Ovary (tissue), 9 donors: ENCODE results near the gene ZMYND11. TPM values are rescaled to one million over a fixed set of nuclear protein-coding genes. Genes with fewer than 3 reads are reported as not detected.

ENCODE experiments used
- DNase-seq, 5 donors: peaks; one replicate each; pipeline ENCODE4 v3.0.0-alpha.2; 2019 to 2020
- H3K27ac ChIP-seq, 2 donors: fragments of 200-600 bp; one replicate each; pipeline versions ENCODE4 v1.5.1 to v1.8.0; 2019 to 2022
- H3K27me3 ChIP-seq: fragments of 200-600 bp; one replicate; pipeline ENCODE4 v1.8.0; 2022
- H3K36me3 ChIP-seq: fragments of 200-600 bp; sonication (generic); one replicate; pipeline ENCODE4 v1.5.1; 2019
- H3K4me1 ChIP-seq: one replicate; pipeline ENCODE4 v1.8.1; 2013; ENCODE audit warnings: mild to moderate bottlenecking, moderate library complexity; ENCODE audit not compliant: insufficient read depth
- H3K4me3 ChIP-seq: fragments of 200-600 bp; sonication (generic); one replicate; pipeline ENCODE4 v1.5.1; 2017
- H3K9me3 ChIP-seq, 2 donors: fragments of 200-600 bp in 1 of 2; sonication (generic) in 1 of 2; one replicate each; pipeline versions ENCODE4 v1.5.1 to v1.8.1; 2013 to 2019; ENCODE audit warnings: mild to moderate bottlenecking in 1 of 2, moderate library complexity in 1 of 2
- CTCF ChIP-seq, 3 donors: fragments of 450-650 bp in 2 of 3; fragments of 200-600 bp in 1 of 3; IDR thresholded peaks; one replicate each; pipeline versions ENCODE4 v1.5.1 to v1.8.0; 2016 to 2022; ENCODE audit warnings: antibody characterized with exemption in 3 of 3, mild to moderate bottlenecking in 1 of 3
- EP300 ChIP-seq: sonication (generic); formaldehyde crosslinking; IDR thresholded peaks from one replicate; pipeline ENCODE4 v1.6.1; 2017; ENCODE audit warnings: antibody characterized with exemption
- POLR2A ChIP-seq: fragments of 450-650 bp; IDR thresholded peaks from one replicate; pipeline ENCODE4 v1.6.1; 2017; ENCODE audit warnings: antibody characterized with exemption, mild to moderate bottlenecking, moderate library complexity
- WGBS, 3 donors: extraction: QIAGEN DNeasy Blood & Tissue Kit in 1 of 3; methylation state at CpG; one replicate each; pipeline versions ENCODE4 v1.1.5 to v1.1.7; 2013 to 2017; 5-methylcytosine and 5-hydroxymethylcytosine counted together
- intact Hi-C, 4 donors: fragments of 100-400 bp; cut with DNase I; formaldehyde crosslinking; loops; one replicate each; pipeline versions ENCODE4 v1.11.0 to v1.15.1; 2022 to 2023
- polyA plus RNA-seq, 2 donors: library from polyadenylated mRNA; stranded (reverse); fragments of 200-250 nt in 1 of 2; fragments of 350-450 nt in 1 of 2; fragmentation: Illumina TruSeq in 1 of 2; extraction: RNeasy Lipid Tissue Mini Kit (QIAGEN cat#74804) in 1 of 2; gene quantifications; one replicate each; pipeline ENCODE4 v1.2.3, GENCODE V29; 2013 to 2014
- total RNA-seq, 7 donors: library from RNA; depleted of rRNA in 2 of 7; stranded (reverse); fragments of >200 nt in 2 of 7; fragmentation: NEBNext Ultra II Directional in 3 of 7; extraction: Animal tissue kit (Norgen Biotek cat#: 25700) in 3 of 7; gene quantifications; one replicate each; pipeline versions ENCODE4 v1.1.0 to v1.2.4, GENCODE V29; 2016 to 2023
- donor health status: DM: no; HTN: no; CAD: no; lungs with moderate emphysema.
- donor health status: DM: no; HTN: no; CAD: no.
- donor health status: Bipolar disorder and iron deficiency.
- donor health status: DM: yes; HTN: yes; CAD: no.
- donor health status: DM: no; HTN: no; CAD: no.
- donor health status: DM: yes; HTN: yes; CAD: no.

The ZMYND11 gene
- total and polyA plus RNA-seq, 9 donors = 48.4 to 93.6 (median 83.5) TPM

- WGBS, 3 donors = 89 to 91% (median 91%) methylated on average over 7 of the region's 7 CpGs
- no peak overlapping the region for H3K4me3 ChIP-seq
- no peaks in the 10 kb centered on the region for H3K9me3 ChIP-seq
- no peaks in the 10 kb centered on the region for H3K36me3 ChIP-seq
- intact Hi-C loops = no loop called here
- TF ChIP-seq CTCF (IDR thresholded peaks at IDR 0.05) (no peak), POLR2A (no peak), EP300 (no peak)
- DNase-seq = no peak
- H3K27ac ChIP-seq = no peak overlapping the region
- no peaks in the 10 kb centered on the region for H3K4me1 ChIP-seq
- no peaks in the 10 kb centered on the region for H3K27me3 ChIP-seq
Measured at GRCh38 chr10:244227-244626, 109.0 kb downstream of the ZMYND11 start.

GRCh38 chr10:246431-246830 is 111.2 kb downstream of the ZMYND11 start:
- H3K27me3 ChIP-seq = no peaks in the 10 kb centered on the region
- H3K4me1 ChIP-seq = no peaks in the 10 kb centered on the region
- 88 to 92% (median 89%) methylated on average over 9 of the region's 9 CpGs for WGBS, 3 donors
- H3K4me3 ChIP-seq = no peak overlapping the region
- TF ChIP-seq EP300 (no peak), CTCF (IDR thresholded peaks at IDR 0.05) (no peak), POLR2A (no peak)
- no peaks in the 10 kb centered on the region for H3K9me3 ChIP-seq
- intact Hi-C loops = no loop called here
- H3K27ac ChIP-seq = no peak overlapping the region
- DNase-seq = no peak
- no peaks in the 10 kb centered on the region for H3K36me3 ChIP-seq

GRCh38 chr10:247480-247879 is 112.2 kb downstream of the ZMYND11 start:
- Histone ChIP-seq H3K9me3 (no peaks in the 10 kb centered on the region), H3K27me3 (no peaks in the 10 kb centered on the region), H3K4me3 (no peak overlapping the region), H3K36me3 (no peaks in the 10 kb centered on the region), H3K4me1 (no peaks in the 10 kb centered on the region), H3K27ac (no peak overlapping the region)
- DNase-seq = no peak
- intact Hi-C loops = no loop called here
- 92 to 95% (median 93%) methylated on average over 4 of the region's 4 CpGs for WGBS, 3 donors
- no peak for TF ChIP-seq EP300
- no peak for TF ChIP-seq POLR2A
- TF ChIP-seq CTCF (IDR thresholded peaks at IDR 0.05) = no peak

GRCh38 chr10:248307-248706 is 113.1 kb downstream of the ZMYND11 start:
- H3K4me1 ChIP-seq = no peaks in the 10 kb centered on the region
- no peaks in the 10 kb centered on the region for H3K27me3 ChIP-seq
- no peaks in the 10 kb centered on the region for H3K9me3 ChIP-seq
- intact Hi-C loops = no loop called here
- no peak overlapping the region for H3K27ac ChIP-seq
- no peaks in the 10 kb centered on the region for H3K36me3 ChIP-seq
- 94 to 95% (median 94%) methylated on average over 15 of the region's 15 CpGs for WGBS, 3 donors
- H3K4me3 ChIP-seq = no peak overlapping the region
- TF ChIP-seq CTCF (IDR thresholded peaks at IDR 0.05) = no peak
- TF ChIP-seq EP300 = no peak
- no peak for TF ChIP-seq POLR2A
- no peak for DNase-seq
